ENCODE results near the gene VASP.

- TF ChIP-seq POLR2A (IDR thresholded peaks at IDR 0.05; ENCODE audit: extremely low read depth, insufficient read length) = no peak
- no peak for TF ChIP-seq CTCF (IDR thresholded peaks at IDR 0.05; ENCODE audit: low read depth, low read length)
- no peak for TF ChIP-seq MYC (IDR thresholded peaks at IDR 0.05; ENCODE audit: low read depth, low read length)
- no peak for TF ChIP-seq MAX (IDR thresholded peaks at IDR 0.05; ENCODE audit: low read depth, low read length)
These were observed 49.6 kb downstream of the VASP start for GRCh38 chr19:45556835-45557234.
